ENCODE data around the gene PLCL1. TPM values are rescaled to one million over a fixed set of nuclear protein-coding genes. Genes with fewer than 3 reads are reported as not detected.

PLCL1 gene
- total RNA-seq, 1 donor from 2014 or later: 12.5 TPM

DNA sequence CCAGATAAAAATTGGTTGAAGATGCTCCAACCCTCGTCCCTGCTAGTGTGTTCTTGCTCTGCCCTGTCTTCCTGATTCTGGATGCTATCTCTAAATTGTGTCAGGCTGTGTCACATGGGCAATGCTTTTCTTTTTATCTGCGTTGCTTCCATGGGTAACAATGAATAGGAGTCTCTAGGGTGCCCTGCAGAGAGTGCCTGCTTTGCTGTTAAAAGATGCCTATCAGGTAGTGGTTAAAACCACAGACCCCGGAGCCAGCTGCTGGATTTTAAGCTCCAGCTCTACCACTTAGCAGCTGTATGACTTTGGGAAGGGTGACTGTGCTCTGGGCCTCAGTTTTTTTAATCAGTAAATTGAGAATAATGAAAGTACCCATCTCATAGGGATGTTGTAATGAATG lies 340.3 kb downstream of the PLCL1 start:
- Histone ChIP-seq H3K9me3 (ENCODE audit: control insufficient read depth in 3 of 3, low read length in 3 of 3) (no peaks in the 10 kb centered on the region), H3K4me1 (ENCODE audit: control insufficient read depth in 3 of 3, insufficient read depth in 3 of 3, low read length in 3 of 3) (no peaks in the 10 kb centered on the region), H3K9ac (ENCODE audit: low read depth in 1 of 3, low read length in 3 of 3) (no peak overlapping the region), H3K4me3 (ENCODE audit: low read length in 3 of 3) (no peak overlapping the region), H3K27ac (ENCODE audit: low read depth, low read length) (no peak overlapping the region), H3K27me3 (ENCODE audit: control insufficient read depth in 3 of 3, insufficient read depth in 3 of 3, low read length in 3 of 3) (no peaks in the 10 kb centered on the region), H3K36me3 (ENCODE audit: control insufficient read depth in 3 of 3, insufficient read depth in 3 of 3, low read length in 3 of 3) (peaks cover 0 to 3% (median 0%) of the 10 kb centered on the region in 3 donors)

- Histone ChIP-seq H3K36me3 (ENCODE audit: control insufficient read depth in 3 of 3, insufficient read depth in 3 of 3, low read length in 3 of 3) (peaks cover 0 to 3% (median 0%) of the 10 kb centered on the region in 3 donors), H3K9ac (ENCODE audit: low read depth in 1 of 3, low read length in 3 of 3) (no peak overlapping the region), H3K9me3 (ENCODE audit: control insufficient read depth in 3 of 3, low read length in 3 of 3) (no peaks in the 10 kb centered on the region), H3K4me1 (ENCODE audit: control insufficient read depth in 3 of 3, insufficient read depth in 3 of 3, low read length in 3 of 3) (no peaks in the 10 kb centered on the region), H3K4me3 (ENCODE audit: low read length in 3 of 3) (no peak overlapping the region), H3K27me3 (ENCODE audit: control insufficient read depth in 3 of 3, insufficient read depth in 3 of 3, low read length in 3 of 3) (no peaks in the 10 kb centered on the region), H3K27ac (ENCODE audit: low read depth, low read length) (no peak overlapping the region)
Measured at GRCh38 chr2:198146346-198146940, 342.1 kb downstream of the PLCL1 start.

- no peaks in the 10 kb centered on the region for H3K4me1 ChIP-seq (ENCODE audit: control insufficient read depth in 3 of 3, insufficient read depth in 3 of 3, low read length in 3 of 3)
Measured at GRCh38 chr2:198157314-198157713, 352.9 kb downstream of the PLCL1 start.

GRCh38 chr2:198161151-198161550 lies 356.8 kb downstream of the PLCL1 start:
- Histone ChIP-seq H3K36me3 (ENCODE audit: control insufficient read depth in 3 of 3, insufficient read depth in 3 of 3, low read length in 3 of 3) (no peaks in the 10 kb centered on the region), H3K27ac (ENCODE audit: low read depth, low read length) (no peak overlapping the region), H3K4me3 (ENCODE audit: low read length in 3 of 3) (no peak overlapping the region), H3K9me3 (ENCODE audit: control insufficient read depth in 3 of 3, low read length in 3 of 3) (no peaks in the 10 kb centered on the region), H3K27me3 (ENCODE audit: control insufficient read depth in 3 of 3, insufficient read depth in 3 of 3, low read length in 3 of 3) (no peaks in the 10 kb centered on the region), H3K9ac (ENCODE audit: low read depth in 1 of 3, low read length in 3 of 3) (no peak overlapping the region), H3K4me1 (ENCODE audit: control insufficient read depth in 3 of 3, insufficient read depth in 3 of 3, low read length in 3 of 3) (no peaks in the 10 kb centered on the region)

More at GRCh38 chr2:198157314-198157713, 352.9 kb downstream of the PLCL1 start:
- Histone ChIP-seq H3K27me3 (ENCODE audit: control insufficient read depth in 3 of 3, insufficient read depth in 3 of 3, low read length in 3 of 3) (no peaks in the 10 kb centered on the region), H3K4me3 (ENCODE audit: low read length in 3 of 3) (no peak overlapping the region), H3K9ac (ENCODE audit: low read depth in 1 of 3, low read length in 3 of 3) (no peak overlapping the region), H3K9me3 (ENCODE audit: control insufficient read depth in 3 of 3, low read length in 3 of 3) (no peaks in the 10 kb centered on the region), H3K36me3 (ENCODE audit: control insufficient read depth in 3 of 3, insufficient read depth in 3 of 3, low read length in 3 of 3) (peaks cover 0 to under 1% (median 0%) of the 10 kb centered on the region in 3 donors), H3K27ac (ENCODE audit: low read depth, low read length) (no peak overlapping the region)

GRCh38 chr2:198162276-198162675 lies 357.9 kb downstream of the PLCL1 start:
- Histone ChIP-seq H3K27me3 (ENCODE audit: control insufficient read depth in 3 of 3, insufficient read depth in 3 of 3, low read length in 3 of 3) (no peaks in the 10 kb centered on the region), H3K27ac (ENCODE audit: low read depth, low read length) (no peak overlapping the region), H3K4me3 (ENCODE audit: low read length in 3 of 3) (no peak overlapping the region), H3K4me1 (ENCODE audit: control insufficient read depth in 3 of 3, insufficient read depth in 3 of 3, low read length in 3 of 3) (no peaks in the 10 kb centered on the region), H3K9ac (ENCODE audit: low read depth in 1 of 3, low read length in 3 of 3) (no peak overlapping the region), H3K36me3 (ENCODE audit: control insufficient read depth in 3 of 3, insufficient read depth in 3 of 3, low read length in 3 of 3) (no peaks in the 10 kb centered on the region), H3K9me3 (ENCODE audit: control insufficient read depth in 3 of 3, low read length in 3 of 3) (no peaks in the 10 kb centered on the region)

GRCh38 chr2:198164843-198165242 lies 360.4 kb downstream of the PLCL1 start:
- no peaks in the 10 kb centered on the region for H3K36me3 ChIP-seq (ENCODE audit: control insufficient read depth in 3 of 3, insufficient read depth in 3 of 3, low read length in 3 of 3)

DNA sequence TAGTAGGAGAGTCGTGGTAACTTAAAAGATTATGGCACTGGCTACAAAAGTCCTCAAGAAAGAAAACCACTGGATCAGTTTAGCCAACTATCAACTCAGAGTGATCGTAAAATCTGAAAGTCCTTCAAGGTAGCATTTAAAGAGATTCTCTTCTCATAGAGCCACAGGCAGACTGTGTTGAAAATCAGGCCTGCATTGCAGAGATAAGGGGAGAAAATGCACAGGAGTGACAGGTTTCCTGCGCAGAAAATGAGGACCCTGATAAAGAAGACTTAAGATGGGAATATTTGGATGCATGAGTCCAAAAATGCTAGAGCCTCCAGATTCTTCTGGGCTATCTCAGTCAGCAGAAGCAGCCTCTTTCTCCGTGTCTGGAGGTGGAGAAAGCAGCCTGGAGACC lies 360.9 kb downstream of the PLCL1 start:
- Histone ChIP-seq H3K27ac (ENCODE audit: low read depth, low read length) (no peak overlapping the region), H3K27me3 (ENCODE audit: control insufficient read depth in 3 of 3, insufficient read depth in 3 of 3, low read length in 3 of 3) (no peaks in the 10 kb centered on the region), H3K4me3 (ENCODE audit: low read length in 3 of 3) (no peak overlapping the region), H3K9me3 (ENCODE audit: control insufficient read depth in 3 of 3, low read length in 3 of 3) (no peaks in the 10 kb centered on the region), H3K9ac (ENCODE audit: low read depth in 1 of 3, low read length in 3 of 3) (no peak overlapping the region), H3K4me1 (ENCODE audit: control insufficient read depth in 3 of 3, insufficient read depth in 3 of 3, low read length in 3 of 3) (no peaks in the 10 kb centered on the region), H3K36me3 (ENCODE audit: control insufficient read depth in 3 of 3, insufficient read depth in 3 of 3, low read length in 3 of 3) (no peaks in the 10 kb centered on the region)

More at GRCh38 chr2:198164843-198165242, 360.4 kb downstream of the PLCL1 start:
- Histone ChIP-seq H3K4me1 (ENCODE audit: control insufficient read depth in 3 of 3, insufficient read depth in 3 of 3, low read length in 3 of 3) (no peaks in the 10 kb centered on the region), H3K27ac (ENCODE audit: low read depth, low read length) (no peak overlapping the region), H3K27me3 (ENCODE audit: control insufficient read depth in 3 of 3, insufficient read depth in 3 of 3, low read length in 3 of 3) (no peaks in the 10 kb centered on the region), H3K9ac (ENCODE audit: low read depth in 1 of 3, low read length in 3 of 3) (no peak overlapping the region), H3K4me3 (ENCODE audit: low read length in 3 of 3) (no peak overlapping the region), H3K9me3 (ENCODE audit: control insufficient read depth in 3 of 3, low read length in 3 of 3) (no peaks in the 10 kb centered on the region)

- Histone ChIP-seq H3K36me3 (ENCODE audit: control insufficient read depth in 3 of 3, insufficient read depth in 3 of 3, low read length in 3 of 3) (no peaks in the 10 kb centered on the region), H3K4me1 (ENCODE audit: control insufficient read depth in 3 of 3, insufficient read depth in 3 of 3, low read length in 3 of 3) (no peaks in the 10 kb centered on the region), H3K27ac (ENCODE audit: low read depth, low read length) (no peak overlapping the region)
Measured at GRCh38 chr2:198167346-198167745, 363.0 kb downstream of the PLCL1 start.

GRCh38 chr2:198168651-198169050 lies 364.3 kb downstream of the PLCL1 start:
- H3K36me3 ChIP-seq (ENCODE audit: control insufficient read depth in 3 of 3, insufficient read depth in 3 of 3, low read length in 3 of 3): no peaks in the 10 kb centered on the region
- no peaks in the 10 kb centered on the region for H3K27me3 ChIP-seq (ENCODE audit: control insufficient read depth in 3 of 3, insufficient read depth in 3 of 3, low read length in 3 of 3)
- H3K4me3 ChIP-seq (ENCODE audit: low read length in 3 of 3): no peak overlapping the region
- H3K9ac ChIP-seq (ENCODE audit: low read depth in 1 of 3, low read length in 3 of 3): no peak overlapping the region
- no peak overlapping the region for H3K27ac ChIP-seq (ENCODE audit: low read depth, low read length)
- H3K9me3 ChIP-seq (ENCODE audit: control insufficient read depth in 3 of 3, low read length in 3 of 3): no peaks in the 10 kb centered on the region
- H3K4me1 ChIP-seq (ENCODE audit: control insufficient read depth in 3 of 3, insufficient read depth in 3 of 3, low read length in 3 of 3): no peaks in the 10 kb centered on the region

More at GRCh38 chr2:198167346-198167745, 363.0 kb downstream of the PLCL1 start:
- no peaks in the 10 kb centered on the region for H3K27me3 ChIP-seq (ENCODE audit: control insufficient read depth in 3 of 3, insufficient read depth in 3 of 3, low read length in 3 of 3)
- no peaks in the 10 kb centered on the region for H3K9me3 ChIP-seq (ENCODE audit: control insufficient read depth in 3 of 3, low read length in 3 of 3)
- no peak overlapping the region for H3K9ac ChIP-seq (ENCODE audit: low read depth in 1 of 3, low read length in 3 of 3)
- H3K4me3 ChIP-seq (ENCODE audit: low read length in 3 of 3): no peak overlapping the region

- Histone ChIP-seq H3K9ac (ENCODE audit: low read depth in 1 of 3, low read length in 3 of 3) (no peak overlapping the region), H3K4me1 (ENCODE audit: control insufficient read depth in 3 of 3, insufficient read depth in 3 of 3, low read length in 3 of 3) (no peaks in the 10 kb centered on the region), H3K36me3 (ENCODE audit: control insufficient read depth in 3 of 3, insufficient read depth in 3 of 3, low read length in 3 of 3) (no peaks in the 10 kb centered on the region), H3K4me3 (ENCODE audit: low read length in 3 of 3) (no peak overlapping the region), H3K27ac (ENCODE audit: low read depth, low read length) (no peak overlapping the region), H3K9me3 (ENCODE audit: control insufficient read depth in 3 of 3, low read length in 3 of 3) (no peaks in the 10 kb centered on the region), H3K27me3 (ENCODE audit: control insufficient read depth in 3 of 3, insufficient read depth in 3 of 3, low read length in 3 of 3) (no peaks in the 10 kb centered on the region)
Measured at GRCh38 chr2:198173242-198173641, 368.8 kb downstream of the PLCL1 start.
